CD4-positive, CD25-positive, alpha-beta regulatory T cell (primary cell): ENCODE data around the gene KCNN3. TPM values are rescaled to one million over a fixed set of nuclear protein-coding genes. Genes with fewer than 3 reads are reported as not detected.
A peak's percentile ranks its signal among the peaks of the same experiment; 100 is the strongest.

Source experiments
- ATAC-seq, 2 donors: fragments of 150-1000 bp; cut with Tn5 transposase; one replicate each; pipeline ENCODE4 v1.10.0; 2021; ENCODE audit warnings: low read depth in 2 of 2, moderate number of reproducible peaks in 2 of 2, moderate library complexity in 1 of 2
- DNase-seq, 3 donors: peaks; one replicate each; pipeline versions ENCODE4 v3.0.0 to v3.0.0-alpha.2; 2012 to 2022; ENCODE audit warnings: mixed read lengths in 1 of 3
- H3K27ac ChIP-seq: one replicate; pipeline ENCODE4 v1.7.0; 2013; ENCODE audit warnings: mild to moderate bottlenecking, low read length; ENCODE audit not compliant: insufficient read depth, poor library complexity, severe bottlenecking
- H3K27me3 ChIP-seq: one replicate; pipeline ENCODE4 v1.7.0; 2013; ENCODE audit warnings: low read length; ENCODE audit not compliant: control insufficient read depth, insufficient read depth
- H3K36me3 ChIP-seq: one replicate; pipeline ENCODE4 v1.7.0; 2013; ENCODE audit warnings: mild to moderate bottlenecking, low read length, moderate library complexity; ENCODE audit not compliant: control insufficient read depth, insufficient read depth
- H3K4me1 ChIP-seq: 2 replicates; pipeline ENCODE4 v1.7.0; 2013; ENCODE audit warnings: mild to moderate bottlenecking, low read length; ENCODE audit not compliant: insufficient read depth, control insufficient read depth, poor library complexity, severe bottlenecking
- H3K4me3 ChIP-seq: one replicate; pipeline ENCODE4 v1.7.0; 2013; ENCODE audit warnings: low read depth, mild to moderate bottlenecking, low read length, moderate library complexity
- H3K9me3 ChIP-seq, 2 experiments: 1 replicate in 1 of 2; 2 replicates in 1 of 2; pipeline ENCODE4 v1.7.0; 2013; ENCODE audit warnings: low read length in 2 of 2, mild to moderate bottlenecking in 1 of 2, moderate library complexity in 1 of 2; ENCODE audit not compliant: control insufficient read depth in 2 of 2
- H3K27ac Mint-ChIP-seq, 3 donors: one replicate each; pipeline ENCODE4 v1.8.0; 2020 to 2022; ENCODE audit warnings: mild to moderate bottlenecking in 3 of 3, mixed read lengths in 3 of 3, moderate library complexity in 2 of 3
- H3K27me3 Mint-ChIP-seq: one replicate; pipeline ENCODE4 v1.8.0; 2022; ENCODE audit warnings: mild to moderate bottlenecking, mixed read lengths
- H3K36me3 Mint-ChIP-seq: one replicate; pipeline ENCODE4 v1.8.0; 2020; ENCODE audit warnings: mixed read lengths
- H3K4me1 Mint-ChIP-seq, 4 donors: one replicate each; pipeline ENCODE4 v1.8.0; 2020 to 2022; ENCODE audit warnings: mixed read lengths in 4 of 4, mild to moderate bottlenecking in 1 of 4
- H3K4me3 Mint-ChIP-seq, 4 donors: one replicate each; pipeline ENCODE4 v1.8.0; 2020 to 2022; ENCODE audit warnings: mild to moderate bottlenecking in 4 of 4, mixed read lengths in 4 of 4, moderate library complexity in 3 of 4
- H3K9me3 Mint-ChIP-seq, 7 donors: one replicate each; pipeline ENCODE4 v1.8.0; 2020 to 2022; ENCODE audit warnings: mixed read lengths in 7 of 7, mild to moderate bottlenecking in 3 of 7, moderate library complexity in 2 of 7
- polyA plus RNA-seq, 4 donors: library from polyadenylated mRNA; unstranded; fragments of 300-500 nt; fragmentation: Illumina TruSeq; gene quantifications; one replicate each; pipeline ENCODE4 v1.2.3, GENCODE V29; 2021
- total RNA-seq: library from RNA; stranded (reverse); gene quantifications from one replicate; pipeline ENCODE4 v1.2.3, GENCODE V29; 2022

KCNN3 gene
- total and polyA plus RNA-seq, 5 donors from 2014 or later = 0.30 TPM; not detected in 4

- no peak for ATAC-seq
Measured at GRCh38 chr1:154767315-154768240, 102.5 kb downstream of the KCNN3 start.

GRCh38 chr1:154765970-154766369 is 104.1 kb downstream of the KCNN3 start:
- Histone ChIP-seq H3K4me3 (no peak overlapping the region), H3K4me1 (no peaks in the 10 kb centered on the region), H3K27me3 (peaks cover 14% of the 10 kb centered on the region), H3K9me3 (no peaks in the 10 kb centered on the region), H3K36me3 (no peaks in the 10 kb centered on the region), H3K27ac (no peak overlapping the region)
- H3K4me3 Mint-ChIP-seq = no peak overlapping the region
- H3K36me3 Mint-ChIP-seq = no peaks in the 10 kb centered on the region
- H3K27ac Mint-ChIP-seq = no peak overlapping the region
- DNase-seq = peak in 1 of 3 donors; percentile 32
- H3K27me3 Mint-ChIP-seq = peaks cover 45% of the 10 kb centered on the region
- H3K9me3 Mint-ChIP-seq = no peaks in the 10 kb centered on the region
- no peak for ATAC-seq
- H3K4me1 Mint-ChIP-seq = no peaks in the 10 kb centered on the region

More at GRCh38 chr1:154767315-154768240, 102.5 kb downstream of the KCNN3 start:
- H3K4me1 Mint-ChIP-seq = no peaks in the 10 kb centered on the region
- no peak overlapping the region for H3K4me3 Mint-ChIP-seq
- no peaks in the 10 kb centered on the region for H3K9me3 Mint-ChIP-seq
- Histone ChIP-seq H3K36me3 (no peaks in the 10 kb centered on the region), H3K9me3 (no peaks in the 10 kb centered on the region), H3K4me1 (no peaks in the 10 kb centered on the region), H3K4me3 (no peak overlapping the region), H3K27ac (no peak overlapping the region), H3K27me3 (peaks cover 12% of the 10 kb centered on the region)
- no peak for DNase-seq
- H3K27me3 Mint-ChIP-seq = peaks cover 33% of the 10 kb centered on the region
- no peak overlapping the region for H3K27ac Mint-ChIP-seq
- H3K36me3 Mint-ChIP-seq = no peaks in the 10 kb centered on the region

- no peaks in the 10 kb centered on the region for H3K36me3 ChIP-seq
- Mint-ChIP-seq H3K36me3 (no peaks in the 10 kb centered on the region), H3K27me3 (peaks cover 45% of the 10 kb centered on the region), H3K27ac (no peak overlapping the region), H3K4me3 (peak overlapping the region in 1 of 4 donors; percentile 11), H3K9me3 (no peaks in the 10 kb centered on the region), H3K4me1 (peaks cover 0 to 2% (median under 1%) of the 10 kb centered on the region in 4 donors)
- ATAC-seq (no peak), DNase-seq (no peak)
- no peak overlapping the region for H3K27ac ChIP-seq
- peaks cover 12% of the 10 kb centered on the region for H3K4me1 ChIP-seq
- no peaks in the 10 kb centered on the region for H3K9me3 ChIP-seq
- peaks cover 14% of the 10 kb centered on the region for H3K27me3 ChIP-seq
- H3K4me3 ChIP-seq = no peak overlapping the region
Measured at GRCh38 chr1:154764773-154765172, 105.3 kb downstream of the KCNN3 start.

- Mint-ChIP-seq H3K9me3 (no peaks in the 10 kb centered on the region), H3K4me1 (peaks cover 0 to 8% (median under 1%) of the 10 kb centered on the region in 4 donors), H3K36me3 (no peaks in the 10 kb centered on the region), H3K27me3 (peaks cover 49% of the 10 kb centered on the region), H3K4me3 (no peak overlapping the region), H3K27ac (no peak overlapping the region)
- Histone ChIP-seq H3K27me3 (peaks cover 14% of the 10 kb centered on the region), H3K4me3 (no peak overlapping the region), H3K4me1 (peaks cover 17% of the 10 kb centered on the region), H3K36me3 (no peaks in the 10 kb centered on the region), H3K27ac (no peak overlapping the region), H3K9me3 (no peaks in the 10 kb centered on the region)
- DNase-seq = no peak
- ATAC-seq = no peak
Measured at GRCh38 chr1:154764181-154764580, 105.9 kb downstream of the KCNN3 start.

GRCh38 chr1:154760469-154760933 is 109.6 kb downstream of the KCNN3 start:
- no peaks in the 10 kb centered on the region for H3K36me3 ChIP-seq
- DNase-seq (peak; percentile 73 to 83 (median 79)), ATAC-seq (peak; percentile 97 to 99)
- H3K27me3 ChIP-seq = peaks cover 14% of the 10 kb centered on the region
- H3K4me1 ChIP-seq = peaks cover 19% of the 10 kb centered on the region
- peaks cover 0 to 22% (median under 1%) of the 10 kb centered on the region in 4 donors for H3K4me1 Mint-ChIP-seq
- H3K36me3 Mint-ChIP-seq = no peaks in the 10 kb centered on the region
- peak overlapping the region in 3 of 4 donors; percentile 52 to 82 (median 61) for H3K4me3 Mint-ChIP-seq
- no peak overlapping the region for H3K27ac ChIP-seq
- H3K9me3 Mint-ChIP-seq = no peaks in the 10 kb centered on the region
- H3K9me3 ChIP-seq = no peaks in the 10 kb centered on the region
- peak overlapping the region; percentile 48 for H3K4me3 ChIP-seq
- H3K27me3 Mint-ChIP-seq = peaks cover 49% of the 10 kb centered on the region
- H3K27ac Mint-ChIP-seq = no peak overlapping the region

GRCh38 chr1:154759793-154760192 is 110.3 kb downstream of the KCNN3 start:
- H3K4me1 Mint-ChIP-seq = peaks cover 0 to 22% (median under 1%) of the 10 kb centered on the region in 4 donors
- Histone ChIP-seq H3K9me3 (no peaks in the 10 kb centered on the region), H3K4me1 (peaks cover 19% of the 10 kb centered on the region), H3K36me3 (no peaks in the 10 kb centered on the region), H3K27me3 (peaks cover 12% of the 10 kb centered on the region), H3K27ac (no peak overlapping the region), H3K4me3 (peak overlapping the region; percentile 48)
- H3K27ac Mint-ChIP-seq = peak overlapping the region in 1 of 3 donors; percentile 88
- H3K9me3 Mint-ChIP-seq = no peaks in the 10 kb centered on the region
- no peak for DNase-seq
- H3K36me3 Mint-ChIP-seq = no peaks in the 10 kb centered on the region
- peak overlapping the region in 2 of 4 donors; percentile 46 to 82 for H3K4me3 Mint-ChIP-seq
- no peak for ATAC-seq
- peaks cover 42% of the 10 kb centered on the region for H3K27me3 Mint-ChIP-seq

- peaks cover 8% of the 10 kb centered on the region for H3K27me3 ChIP-seq
- no peaks in the 10 kb centered on the region for H3K36me3 Mint-ChIP-seq
- no peak overlapping the region for H3K4me3 ChIP-seq
- peak in 1 of 2 donors; percentile 13 for ATAC-seq
- peaks cover 0 to 22% (median under 1%) of the 10 kb centered on the region in 4 donors for H3K4me1 Mint-ChIP-seq
- H3K4me3 Mint-ChIP-seq = peak overlapping the region in 3 of 4 donors; percentile 30 to 62 (median 46)
- no peaks in the 10 kb centered on the region for H3K9me3 Mint-ChIP-seq
- H3K9me3 ChIP-seq = no peaks in the 10 kb centered on the region
- no peak overlapping the region for H3K27ac ChIP-seq
- peaks cover 19% of the 10 kb centered on the region for H3K4me1 ChIP-seq
- peaks cover 38% of the 10 kb centered on the region for H3K27me3 Mint-ChIP-seq
- peak in 1 of 3 donors; percentile 72 for DNase-seq
- peak overlapping the region in 1 of 3 donors; percentile 29 for H3K27ac Mint-ChIP-seq
- no peaks in the 10 kb centered on the region for H3K36me3 ChIP-seq
Measured at GRCh38 chr1:154759196-154759595, 110.9 kb downstream of the KCNN3 start.
